CD4-positive, alpha-beta T cell treated with Interleukin-12 subunit alpha and Interleukin-12 subunit beta, for 1 hour (primary cell): Measurements from ENCODE around the gene COL8A2.
A peak's percentile ranks its signal among the peaks of the same experiment; 100 is the strongest.

Source experiments
- DNase-seq: peaks from one replicate; pipeline ENCODE4 v3.0.0-alpha.2; 2020

COL8A2 gene

GRCh38 chr1:36135330-36135667, 10.3 kb upstream of the COL8A2 start:
- no peak for DNase-seq

DNA sequence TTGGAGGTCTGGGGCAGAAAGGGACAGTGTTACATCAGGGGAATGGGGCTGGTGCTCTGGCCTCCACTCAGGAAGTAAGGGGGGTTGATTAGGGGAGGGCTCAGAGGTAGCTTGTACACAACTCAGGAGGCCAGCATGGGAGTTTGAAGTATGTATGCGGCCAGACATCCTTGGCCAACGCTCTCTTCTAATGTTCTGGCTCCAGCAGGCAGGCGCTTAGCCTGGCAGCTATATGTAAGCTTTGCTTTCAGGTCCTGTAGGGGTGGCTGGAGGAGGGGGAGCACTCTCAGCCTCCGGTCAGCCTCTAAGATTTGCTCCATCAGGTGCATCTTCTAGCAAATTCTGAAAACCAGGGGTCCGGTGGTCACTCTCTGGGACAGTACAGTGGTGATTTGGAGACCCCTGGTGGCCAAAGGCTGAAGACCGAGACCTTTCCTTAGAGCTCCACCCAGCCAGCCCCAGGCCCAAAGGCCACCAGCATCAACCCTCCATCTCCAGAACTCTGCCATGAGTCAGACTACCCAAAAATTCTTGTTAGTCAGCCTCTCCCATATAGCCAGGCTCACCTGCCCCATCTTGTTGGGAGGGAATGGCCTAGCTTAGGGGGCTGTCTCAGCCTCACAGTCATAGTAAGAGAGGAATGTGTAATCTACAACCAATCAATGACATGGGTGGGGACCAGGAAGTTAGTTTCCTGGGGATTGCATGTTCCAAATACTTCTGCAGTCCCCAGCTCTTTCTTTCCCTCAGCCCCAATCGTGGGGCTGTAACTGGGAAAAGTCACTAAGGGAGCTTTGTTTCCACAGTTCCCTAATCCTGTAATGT, 9.7 kb upstream of the COL8A2 start:
- DNase-seq = no peak

GRCh38 chr1:36134031-36134430, 9.0 kb upstream of the COL8A2 start:
- DNase-seq = no peak

DNA sequence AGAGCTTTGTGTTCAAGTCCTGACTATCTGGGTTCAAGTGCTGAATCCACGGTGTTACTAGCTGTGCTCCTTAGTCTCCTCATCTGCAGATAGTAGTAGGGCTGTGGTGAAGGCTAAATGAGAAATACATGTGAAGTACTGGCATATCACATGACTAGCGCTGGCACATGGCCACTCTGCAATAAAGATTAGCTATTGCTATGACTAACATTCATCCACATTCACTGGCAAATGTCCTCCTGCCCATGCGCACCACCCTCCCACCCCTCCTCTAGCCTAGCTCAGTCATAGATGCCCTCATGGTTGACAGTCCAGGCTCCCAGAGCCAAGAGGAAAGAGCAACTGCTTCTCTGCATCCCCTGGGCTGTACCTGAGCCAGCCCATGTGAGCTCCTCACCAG, 8.5 kb upstream of the COL8A2 start:
- DNase-seq = no peak

DNA sequence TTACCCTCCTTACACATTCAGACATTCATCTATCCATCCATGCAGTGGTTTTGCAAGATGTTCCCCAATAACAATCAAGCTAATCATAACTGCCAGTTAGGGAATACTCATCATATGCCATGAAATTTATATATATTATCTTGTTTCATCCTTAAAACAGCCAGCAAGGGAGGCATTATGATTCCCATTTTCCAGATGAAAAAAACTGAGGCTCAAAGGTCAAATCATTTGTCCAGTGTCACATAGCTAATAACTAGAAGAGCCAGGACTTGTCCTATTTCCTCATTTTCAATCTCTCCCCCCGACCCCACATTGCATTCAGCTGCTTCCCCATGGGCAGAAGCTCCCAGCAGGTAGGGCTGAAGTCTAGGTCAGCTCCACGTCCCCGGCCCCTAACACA, 7.0 kb upstream of the COL8A2 start:
- DNase-seq = no peak

DNA sequence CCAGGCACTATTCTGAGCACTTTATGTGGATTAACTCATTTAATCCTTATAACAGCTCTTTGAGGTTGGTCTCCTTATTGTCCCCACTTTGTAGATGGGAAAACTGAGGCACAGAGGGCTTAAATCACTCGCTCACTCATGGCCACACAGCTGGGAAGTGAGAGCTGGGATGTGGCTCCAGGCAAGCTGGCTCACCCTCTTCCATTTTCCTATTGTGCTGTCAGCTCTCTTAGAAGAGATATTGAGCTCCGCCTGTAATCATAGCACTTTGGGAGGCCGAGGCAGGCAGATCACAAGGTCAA, 3.8 kb upstream of the COL8A2 start:
- DNase-seq = no peak

DNA sequence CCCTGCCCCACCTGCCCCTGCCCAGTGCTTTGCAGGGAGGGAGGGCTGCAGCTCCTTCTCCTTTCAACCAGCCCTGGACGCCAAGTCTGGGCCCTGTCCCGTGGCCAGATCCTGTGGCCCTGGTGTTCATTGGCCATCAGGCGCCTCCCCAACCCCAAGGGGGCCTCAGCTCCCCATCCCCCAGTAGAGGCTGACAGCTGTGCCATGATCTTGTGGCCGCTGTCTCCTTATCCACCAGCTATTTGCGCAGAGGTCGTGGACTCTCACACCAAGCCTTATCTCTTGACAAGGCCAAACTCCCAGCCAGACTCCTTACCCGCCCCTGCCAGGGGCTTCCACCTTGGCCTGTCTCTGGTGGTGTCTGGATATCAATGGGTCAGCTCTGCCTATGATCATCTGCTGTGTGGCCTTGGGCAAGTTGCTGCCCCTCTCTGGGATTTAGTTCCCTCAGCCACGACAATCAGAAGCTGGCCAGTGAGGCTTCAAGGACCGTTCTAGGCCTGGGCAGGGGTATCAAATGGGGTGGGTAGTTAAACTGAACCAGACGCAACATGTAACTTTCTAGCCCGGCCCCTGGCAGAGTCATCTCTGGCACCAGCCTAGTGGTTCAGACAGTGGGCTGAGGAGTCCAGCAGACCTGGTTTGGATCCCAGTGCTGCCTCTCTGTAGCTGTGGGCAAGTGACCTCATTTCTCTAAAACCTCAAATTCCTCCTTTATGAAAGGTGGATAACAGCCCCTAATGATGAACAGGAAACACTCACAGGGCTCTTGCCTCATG, 3.3 kb upstream of the COL8A2 start:
- DNase-seq = no peak

DNA sequence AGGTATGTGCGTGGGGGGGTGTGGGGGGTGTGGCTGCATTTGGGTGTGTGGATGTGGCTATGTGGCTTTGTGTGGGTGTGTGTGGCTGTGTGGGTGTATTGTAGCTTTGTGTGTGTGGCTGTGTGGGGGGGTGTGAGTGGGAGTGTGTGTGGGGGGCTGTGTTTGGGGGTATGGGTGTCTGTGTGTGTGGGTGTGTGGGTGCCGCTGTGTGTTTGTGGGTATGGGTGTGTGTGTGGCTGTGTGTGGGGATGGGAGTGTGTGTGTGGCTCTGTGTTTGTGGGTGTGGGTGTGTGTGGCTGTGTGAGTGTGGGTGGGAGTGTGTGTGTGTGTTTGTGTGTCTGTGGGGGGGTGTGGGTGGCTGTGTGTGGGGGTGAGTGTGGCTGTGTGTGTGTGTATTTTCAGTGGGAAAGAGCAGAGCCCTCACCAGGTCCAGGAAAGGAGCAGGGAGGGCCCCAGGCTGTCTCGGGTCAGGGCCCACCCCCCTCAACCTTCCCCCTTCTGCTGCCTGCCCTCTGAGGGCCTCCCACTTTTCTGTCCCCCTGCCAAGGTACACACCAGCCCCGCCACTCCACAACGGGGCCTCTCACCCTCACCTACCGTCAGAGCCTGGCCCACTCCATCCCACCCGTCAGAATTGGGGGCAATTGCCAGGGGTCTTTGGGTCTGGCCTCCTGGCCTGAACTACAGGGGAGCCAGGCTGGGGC, 1.9 kb upstream of the COL8A2 start:
- DNase-seq = no peak

DNA sequence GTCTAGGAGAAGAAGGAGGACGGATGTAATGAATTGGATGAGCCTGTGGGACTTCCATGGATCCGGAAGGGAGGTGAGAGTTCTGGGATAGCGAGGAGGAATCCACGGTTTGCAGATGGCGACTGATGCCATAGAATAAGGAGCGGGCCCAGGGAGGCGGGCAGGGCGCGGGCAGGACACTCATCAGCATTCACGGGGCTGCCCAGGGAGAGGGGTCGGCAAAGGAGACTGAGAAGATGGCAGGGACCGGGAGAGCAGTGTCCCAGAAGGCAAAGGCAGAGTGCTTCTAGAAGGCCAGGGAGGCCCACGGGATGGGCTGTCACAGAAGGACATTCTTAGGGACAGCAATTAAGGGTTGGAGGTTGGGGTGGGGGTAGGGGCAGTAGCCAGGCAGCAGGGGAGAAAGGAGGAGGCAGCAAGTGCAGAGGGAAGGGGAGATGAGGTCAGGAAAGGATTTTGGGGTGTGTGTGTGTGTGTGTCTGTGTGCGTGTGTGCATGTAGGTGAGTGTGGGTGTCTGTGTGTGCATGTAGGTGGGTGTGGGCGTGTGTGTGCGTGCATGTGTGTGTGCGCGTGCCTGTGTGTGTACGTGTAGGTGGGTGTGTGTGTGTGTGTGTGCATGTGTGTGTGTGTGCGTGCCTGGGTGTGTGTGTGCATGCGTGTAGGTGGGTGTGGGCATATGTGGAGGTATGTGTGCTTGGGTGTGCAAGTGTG, 1.1 kb upstream of the COL8A2 start:
- DNase-seq = no peak

- no peak for DNase-seq
Measured at GRCh38 chr1:36124404-36125128, 456 bp downstream of the COL8A2 start.

GRCh38 chr1:36123356-36123755, 1.7 kb downstream of the COL8A2 start:
- peak; percentile 23 for DNase-seq

GRCh38 chr1:36122062-36123030, 2.7 kb downstream of the COL8A2 start:
- no peak for DNase-seq

- DNase-seq = no peak
Measured at GRCh38 chr1:36119456-36119855, 5.6 kb downstream of the COL8A2 start.

- DNase-seq = no peak
Measured at GRCh38 chr1:36118447-36119204, 6.4 kb downstream of the COL8A2 start.

- no peak for DNase-seq
Measured at GRCh38 chr1:36116901-36117300, 8.1 kb downstream of the COL8A2 start.

DNA sequence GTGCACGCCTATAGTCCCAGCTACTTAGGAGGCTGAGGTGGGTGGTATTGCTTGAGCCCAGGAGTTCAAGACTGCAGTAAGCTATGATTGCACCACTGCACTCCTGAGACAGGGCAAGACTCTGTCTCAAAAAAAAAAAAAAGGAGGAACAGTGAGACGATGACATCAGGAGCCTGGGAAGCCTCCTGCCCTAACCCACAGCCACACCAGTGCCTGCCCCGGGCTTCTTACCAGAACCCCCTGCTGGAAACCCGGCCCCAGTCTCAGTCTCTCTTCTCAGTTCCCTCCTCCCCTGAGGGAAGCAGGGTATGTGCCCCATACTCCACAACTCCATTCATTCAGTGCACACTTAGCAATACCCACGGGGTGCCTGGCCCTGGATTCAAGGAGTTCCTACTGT, 9.1 kb downstream of the COL8A2 start:
- DNase-seq = no peak

GRCh38 chr1:36115200-36115669, 9.8 kb downstream of the COL8A2 start:
- DNase-seq = no peak

GRCh38 chr1:36114371-36114770, 10.7 kb downstream of the COL8A2 start:
- DNase-seq = no peak

DNA sequence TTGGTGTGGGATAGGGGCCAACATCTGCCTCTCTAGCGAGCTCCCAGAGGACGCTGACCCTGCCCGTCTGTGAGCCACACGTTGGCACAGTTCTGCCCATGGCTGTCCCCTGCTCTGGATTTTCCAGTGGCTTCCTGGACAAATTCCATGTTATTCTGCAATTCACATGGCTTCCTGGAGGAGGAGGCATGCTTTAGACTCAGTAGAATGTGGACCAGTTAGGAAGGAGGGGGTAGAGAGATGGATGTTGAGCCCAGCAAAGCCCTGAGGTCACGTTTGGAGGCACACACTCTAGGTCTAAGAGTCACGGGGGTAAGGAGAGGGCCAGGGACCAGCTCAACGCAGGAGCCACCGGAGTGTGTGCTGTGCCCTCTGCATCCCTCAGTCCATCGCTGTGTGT, 12.2 kb downstream of the COL8A2 start:
- DNase-seq = no peak

DNA sequence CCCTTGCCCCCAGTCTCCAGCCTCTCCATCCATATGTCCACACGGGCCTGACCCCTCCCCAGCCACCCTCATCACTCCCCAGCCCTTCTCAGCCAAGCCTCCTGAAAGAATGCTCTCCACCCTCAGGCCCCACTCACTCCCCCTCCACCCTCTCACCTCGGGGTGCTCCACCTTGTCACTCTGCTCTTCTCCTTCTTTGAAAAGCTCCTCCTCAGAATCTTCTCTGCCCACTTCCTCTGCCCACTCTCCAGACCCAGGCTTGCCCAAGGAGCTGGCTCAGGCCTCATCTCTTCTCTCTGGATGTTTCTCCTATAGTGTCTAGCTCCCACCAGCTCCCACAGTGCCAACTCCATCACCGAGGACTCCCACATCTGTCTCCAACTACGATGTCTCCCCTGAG, 13.9 kb downstream of the COL8A2 start:
- no peak for DNase-seq
